Thyroid gland (tissue), 4 donors: Measurements from ENCODE around the gene GABPA. TPM values are rescaled to one million over a fixed set of nuclear protein-coding genes. Genes with fewer than 3 reads are reported as not detected.

ENCODE experiments used
- DNase-seq, 2 donors: peaks; one replicate each; pipeline ENCODE4 v3.0.0-alpha.2; 2019
- H3K27ac ChIP-seq, 3 donors: fragments of 200-600 bp; sonication (generic); 1 replicate in 2 of 3; 2 replicates in 1 of 3; pipeline ENCODE4 v1.5.1; 2016 to 2019; ENCODE audit warnings: mild to moderate bottlenecking in 1 of 3, moderate library complexity in 1 of 3
- H3K27me3 ChIP-seq: fragments of 200-600 bp; sonication (generic); one replicate; pipeline ENCODE4 v1.5.1; 2019
- H3K36me3 ChIP-seq, 2 donors: fragments of 200-600 bp; sonication (generic); one replicate each; pipeline ENCODE4 v1.5.1; 2016 to 2019
- H3K4me1 ChIP-seq, 2 donors: fragments of 200-600 bp; sonication (generic); one replicate each; pipeline ENCODE4 v1.5.1; 2017 to 2019
- H3K4me3 ChIP-seq, 3 donors: fragments of 200-600 bp; sonication (generic); replicated peaks in 1 of 3; 1 replicate in 2 of 3; 2 replicates in 1 of 3; pipeline ENCODE4 v1.5.1; 2016; ENCODE audit warnings: mild to moderate bottlenecking in 1 of 3
- H3K9me3 ChIP-seq: fragments of 200-600 bp; sonication (generic); one replicate; pipeline ENCODE4 v1.5.1; 2017
- POLR2A ChIP-seq, 2 donors: fragments of 450-650 bp; IDR thresholded peaks; one replicate each; pipeline ENCODE4 v1.6.1; 2017; ENCODE audit warnings: antibody characterized with exemption in 2 of 2, mild to moderate bottlenecking in 2 of 2, moderate library complexity in 1 of 2
- WGBS, 2 donors: methylation state at CpG; one replicate each; pipeline ENCODE4 v1.1.5; 2017; 5-methylcytosine and 5-hydroxymethylcytosine counted together
- intact Hi-C: fragments of 100-400 bp; cut with DNase I; formaldehyde crosslinking; loops from one replicate; pipeline ENCODE4 v1.15.1; 2023
- total RNA-seq, 4 donors: library from RNA; depleted of rRNA; stranded (reverse); fragments of >200 nt; gene quantifications; one replicate each; pipeline ENCODE4 v1.2.3, GENCODE V29; 2016
- TF ChIP-seq, protein P1 (sequence below), 6 experiments: fragments of 200-600 bp in 3 of 6; fragments of 450-650 bp in 3 of 6; sonication (generic) in 3 of 6; IDR thresholded peaks; one replicate each; pipeline ENCODE4 v1.5.1; 2016 to 2019; ENCODE audit warnings: antibody characterized with exemption in 6 of 6, mild to moderate bottlenecking in 2 of 6, inconsistent platforms in 1 of 6, moderate library complexity in 1 of 6

The GABPA gene
- total RNA-seq, 4 donors from 2014 or later: 37.3 to 39.8 (median 38.4) TPM

DNA sequence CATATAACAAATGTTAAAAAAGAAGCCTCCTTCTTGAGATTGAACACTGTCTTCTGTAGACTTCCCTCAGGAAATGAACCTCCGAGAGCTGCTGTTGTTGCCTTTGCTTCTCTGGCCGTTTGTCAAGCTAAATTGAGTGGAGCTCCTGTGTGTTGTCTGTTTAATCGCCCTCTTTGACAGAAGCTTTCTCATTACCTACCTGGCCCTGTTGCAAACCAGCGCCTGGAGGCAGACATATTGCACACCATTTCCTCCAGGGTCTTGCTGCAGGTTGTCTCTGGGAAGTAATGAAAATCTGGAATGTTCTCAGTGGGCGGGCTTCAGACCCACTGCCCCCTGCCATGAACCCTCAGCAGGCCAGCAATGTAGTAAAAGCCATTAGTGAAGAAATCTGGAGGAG lies 83.3 kb downstream of the GABPA start:
- Histone ChIP-seq H3K4me1 (no peaks in the 10 kb centered on the region), H3K9me3 (no peaks in the 10 kb centered on the region), H3K27me3 (no peaks in the 10 kb centered on the region), H3K27ac (no peak overlapping the region), H3K36me3 (no peaks in the 10 kb centered on the region), H3K4me3 (no peak overlapping the region)
- intact Hi-C loops: no loop called here
- DNase-seq: no peak
- 64 to 70% methylated on average over 5 of the region's 5 CpGs for WGBS, 2 donors
- no peak for TF ChIP-seq POLR2A (IDR thresholded peaks at IDR 0.05)

DNA sequence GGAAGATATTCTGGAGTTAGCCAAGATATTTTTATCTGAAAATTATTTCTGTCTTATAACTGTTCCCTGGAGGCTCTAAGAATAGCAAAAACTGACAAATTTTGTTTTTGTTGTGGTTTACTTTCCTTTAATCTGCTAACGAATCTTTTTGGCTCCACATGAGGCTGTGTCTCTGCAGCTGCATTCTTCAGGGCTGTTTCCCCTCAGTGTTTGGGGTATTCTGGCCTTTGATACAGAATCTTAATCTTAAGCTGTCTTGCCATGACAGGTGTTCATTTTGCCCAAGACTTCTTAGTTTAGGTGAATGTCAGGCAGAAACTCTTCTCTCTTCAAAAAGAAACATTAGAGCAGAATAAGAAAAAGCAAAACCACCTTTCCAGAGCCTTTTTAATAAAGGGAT lies 83.8 kb downstream of the GABPA start:
- Histone ChIP-seq H3K4me3 (no peak overlapping the region), H3K27ac (no peak overlapping the region), H3K27me3 (no peaks in the 10 kb centered on the region), H3K36me3 (no peaks in the 10 kb centered on the region), H3K4me1 (no peaks in the 10 kb centered on the region), H3K9me3 (no peaks in the 10 kb centered on the region)
- WGBS, 2 donors: 61 to 63% methylated on average over 1 of the region's 1 CpG
- intact Hi-C loops: no loop called here
- DNase-seq: no peak
- TF ChIP-seq, protein P1, sequence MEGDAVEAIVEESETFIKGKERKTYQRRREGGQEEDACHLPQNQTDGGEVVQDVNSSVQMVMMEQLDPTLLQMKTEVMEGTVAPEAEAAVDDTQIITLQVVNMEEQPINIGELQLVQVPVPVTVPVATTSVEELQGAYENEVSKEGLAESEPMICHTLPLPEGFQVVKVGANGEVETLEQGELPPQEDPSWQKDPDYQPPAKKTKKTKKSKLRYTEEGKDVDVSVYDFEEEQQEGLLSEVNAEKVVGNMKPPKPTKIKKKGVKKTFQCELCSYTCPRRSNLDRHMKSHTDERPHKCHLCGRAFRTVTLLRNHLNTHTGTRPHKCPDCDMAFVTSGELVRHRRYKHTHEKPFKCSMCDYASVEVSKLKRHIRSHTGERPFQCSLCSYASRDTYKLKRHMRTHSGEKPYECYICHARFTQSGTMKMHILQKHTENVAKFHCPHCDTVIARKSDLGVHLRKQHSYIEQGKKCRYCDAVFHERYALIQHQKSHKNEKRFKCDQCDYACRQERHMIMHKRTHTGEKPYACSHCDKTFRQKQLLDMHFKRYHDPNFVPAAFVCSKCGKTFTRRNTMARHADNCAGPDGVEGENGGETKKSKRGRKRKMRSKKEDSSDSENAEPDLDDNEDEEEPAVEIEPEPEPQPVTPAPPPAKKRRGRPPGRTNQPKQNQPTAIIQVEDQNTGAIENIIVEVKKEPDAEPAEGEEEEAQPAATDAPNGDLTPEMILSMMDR (IDR thresholded peaks at IDR 0.05): no peak
- no peak for TF ChIP-seq POLR2A (IDR thresholded peaks at IDR 0.05)

Other genes starting within 250 kb of the GABPA start
- gene MRPL39, start 127.5 kb upstream of the GABPA start, total RNA-seq: 10 to 100 TPM; 16.1 to 23.0 (median 19.9) TPM
- gene JAM2, start 95.7 kb upstream of the GABPA start, total RNA-seq: 10 to 100 TPM in 1 of 4 donors, 1 to 10 TPM in 3; 4.5 to 10.5 (median 7.3) TPM
- gene ATP5PF, start 68 bp upstream of the GABPA start, total RNA-seq: 100 to 1,000 TPM in 1 of 4 donors, 10 to 100 TPM in 3; 77.3 to 132 (median 89.7) TPM